22Rv1 (cell line): ENCODE results near the gene SUSD5.

Source experiments
- ZFX ChIP-seq: fragments of 450-650 bp; IDR thresholded peaks from 2 replicates; pipeline ENCODE4 v1.6.1; 2017; ENCODE audit warnings: antibody characterized with exemption, borderline replicate concordance
- TF ChIP-seq, protein P1 (sequence below): fragments of 450-650 bp; IDR thresholded peaks from 2 replicates; pipeline ENCODE4 v1.5.1; 2017; ENCODE audit warnings: mild to moderate bottlenecking

GRCh38 chr3:33229066-33229465, 10.5 kb upstream of the SUSD5 start:
- TF ChIP-seq, protein P1, sequence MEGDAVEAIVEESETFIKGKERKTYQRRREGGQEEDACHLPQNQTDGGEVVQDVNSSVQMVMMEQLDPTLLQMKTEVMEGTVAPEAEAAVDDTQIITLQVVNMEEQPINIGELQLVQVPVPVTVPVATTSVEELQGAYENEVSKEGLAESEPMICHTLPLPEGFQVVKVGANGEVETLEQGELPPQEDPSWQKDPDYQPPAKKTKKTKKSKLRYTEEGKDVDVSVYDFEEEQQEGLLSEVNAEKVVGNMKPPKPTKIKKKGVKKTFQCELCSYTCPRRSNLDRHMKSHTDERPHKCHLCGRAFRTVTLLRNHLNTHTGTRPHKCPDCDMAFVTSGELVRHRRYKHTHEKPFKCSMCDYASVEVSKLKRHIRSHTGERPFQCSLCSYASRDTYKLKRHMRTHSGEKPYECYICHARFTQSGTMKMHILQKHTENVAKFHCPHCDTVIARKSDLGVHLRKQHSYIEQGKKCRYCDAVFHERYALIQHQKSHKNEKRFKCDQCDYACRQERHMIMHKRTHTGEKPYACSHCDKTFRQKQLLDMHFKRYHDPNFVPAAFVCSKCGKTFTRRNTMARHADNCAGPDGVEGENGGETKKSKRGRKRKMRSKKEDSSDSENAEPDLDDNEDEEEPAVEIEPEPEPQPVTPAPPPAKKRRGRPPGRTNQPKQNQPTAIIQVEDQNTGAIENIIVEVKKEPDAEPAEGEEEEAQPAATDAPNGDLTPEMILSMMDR = no peak
- no peak for TF ChIP-seq ZFX
